ENCODE results near the gene SLC5A10. TPM values are rescaled to one million over a fixed set of nuclear protein-coding genes. Genes with fewer than 3 reads are reported as not detected.

Gene SLC5A10
- total RNA-seq, 6 experiments from 2014 or later: not detected

GRCh38 chr17:18947866-18948265 is 4.1 kb upstream of the SLC5A10 start:
- no peak for TF ChIP-seq CTCF (IDR thresholded peaks at IDR 0.05)
- peaks cover 5% of the 10 kb centered on the region; the same call in 1 of the 2 replicates for H3K4me1 Mint-ChIP-seq (ENCODE audit: low read depth)
- no peaks in the 10 kb centered on the region for H3K36me3 Mint-ChIP-seq (ENCODE audit: low read depth)
- H3K9me3 Mint-ChIP-seq: no peaks in the 10 kb centered on the region
- H3K27ac Mint-ChIP-seq: no peak overlapping the region
- no peak for DNase-seq
- H3K27me3 Mint-ChIP-seq (ENCODE audit: insufficient read depth): peaks cover 62% of the 10 kb centered on the region
- H3K4me3 Mint-ChIP-seq: no peak overlapping the region

GRCh38 chr17:18948476-18949006 is 3.4 kb upstream of the SLC5A10 start:
- Mint-ChIP-seq H3K36me3 (ENCODE audit: low read depth) (no peaks in the 10 kb centered on the region), H3K27me3 (ENCODE audit: insufficient read depth) (peaks cover 62% of the 10 kb centered on the region), H3K4me3 (no peak overlapping the region), H3K9me3 (no peaks in the 10 kb centered on the region), H3K4me1 (ENCODE audit: low read depth) (peaks cover 5% of the 10 kb centered on the region; the same call in 1 of the 2 replicates), H3K27ac (no peak overlapping the region)
- TF ChIP-seq CTCF (IDR thresholded peaks at IDR 0.05): no peak
- no peak for DNase-seq

GRCh38 chr17:18949566-18949965 is 2.4 kb upstream of the SLC5A10 start:
- DNase-seq: no peak
- Mint-ChIP-seq H3K27me3 (ENCODE audit: insufficient read depth) (peaks cover 55% of the 10 kb centered on the region), H3K4me3 (no peak overlapping the region), H3K9me3 (no peaks in the 10 kb centered on the region), H3K4me1 (ENCODE audit: low read depth) (peaks cover 5% of the 10 kb centered on the region; the same call in 1 of the 2 replicates), H3K27ac (no peak overlapping the region), H3K36me3 (ENCODE audit: low read depth) (no peaks in the 10 kb centered on the region)
- no peak for TF ChIP-seq CTCF (IDR thresholded peaks at IDR 0.05)

GRCh38 chr17:18950346-18950745 is 1.6 kb upstream of the SLC5A10 start:
- no peak for DNase-seq
- no peaks in the 10 kb centered on the region for H3K36me3 Mint-ChIP-seq (ENCODE audit: low read depth)
- no peaks in the 10 kb centered on the region for H3K9me3 Mint-ChIP-seq

GRCh38 chr17:18950944-18951905 is 740 bp upstream of the SLC5A10 start:
- DNase-seq: no peak
- Mint-ChIP-seq H3K9me3 (no peaks in the 10 kb centered on the region), H3K36me3 (ENCODE audit: low read depth) (no peaks in the 10 kb centered on the region), H3K27me3 (ENCODE audit: insufficient read depth) (peaks cover 45% of the 10 kb centered on the region), H3K4me1 (ENCODE audit: low read depth) (peaks cover 5% of the 10 kb centered on the region; the same call in 1 of the 2 replicates), H3K4me3 (no peak overlapping the region), H3K27ac (no peak overlapping the region)
- TF ChIP-seq CTCF (IDR thresholded peaks at IDR 0.05): no peak

More at GRCh38 chr17:18950346-18950745, 1.6 kb upstream of the SLC5A10 start:
- Mint-ChIP-seq H3K4me3 (no peak overlapping the region), H3K4me1 (ENCODE audit: low read depth) (peaks cover 5% of the 10 kb centered on the region; the same call in 1 of the 2 replicates), H3K27ac (no peak overlapping the region), H3K27me3 (ENCODE audit: insufficient read depth) (peaks cover 50% of the 10 kb centered on the region)
- TF ChIP-seq CTCF (IDR thresholded peaks at IDR 0.05): no peak

Data from HFFc6 (cell line).